GM12864 (cell line): ENCODE measurements around the gene SEMA4C.

Source experiments
- DNase-seq: peaks from one replicate; pipeline ENCODE4 v3.0.0-alpha.2; 2011; ENCODE audit warnings: low read depth
- H3K4me3 ChIP-seq: 2 replicates; pipeline ENCODE4 v1.5.1; 2011; ENCODE audit warnings: mild to moderate bottlenecking, low read depth, low read length, control low read depth
- TF ChIP-seq, protein P1 (sequence below): IDR thresholded peaks from 2 replicates; pipeline ENCODE4 v1.5.1; 2011; ENCODE audit warnings: low read depth, mild to moderate bottlenecking, moderate library complexity, low read length, control low read depth, inconsistent platforms; ENCODE audit errors: missing control alignments

SEMA4C gene

DNA sequence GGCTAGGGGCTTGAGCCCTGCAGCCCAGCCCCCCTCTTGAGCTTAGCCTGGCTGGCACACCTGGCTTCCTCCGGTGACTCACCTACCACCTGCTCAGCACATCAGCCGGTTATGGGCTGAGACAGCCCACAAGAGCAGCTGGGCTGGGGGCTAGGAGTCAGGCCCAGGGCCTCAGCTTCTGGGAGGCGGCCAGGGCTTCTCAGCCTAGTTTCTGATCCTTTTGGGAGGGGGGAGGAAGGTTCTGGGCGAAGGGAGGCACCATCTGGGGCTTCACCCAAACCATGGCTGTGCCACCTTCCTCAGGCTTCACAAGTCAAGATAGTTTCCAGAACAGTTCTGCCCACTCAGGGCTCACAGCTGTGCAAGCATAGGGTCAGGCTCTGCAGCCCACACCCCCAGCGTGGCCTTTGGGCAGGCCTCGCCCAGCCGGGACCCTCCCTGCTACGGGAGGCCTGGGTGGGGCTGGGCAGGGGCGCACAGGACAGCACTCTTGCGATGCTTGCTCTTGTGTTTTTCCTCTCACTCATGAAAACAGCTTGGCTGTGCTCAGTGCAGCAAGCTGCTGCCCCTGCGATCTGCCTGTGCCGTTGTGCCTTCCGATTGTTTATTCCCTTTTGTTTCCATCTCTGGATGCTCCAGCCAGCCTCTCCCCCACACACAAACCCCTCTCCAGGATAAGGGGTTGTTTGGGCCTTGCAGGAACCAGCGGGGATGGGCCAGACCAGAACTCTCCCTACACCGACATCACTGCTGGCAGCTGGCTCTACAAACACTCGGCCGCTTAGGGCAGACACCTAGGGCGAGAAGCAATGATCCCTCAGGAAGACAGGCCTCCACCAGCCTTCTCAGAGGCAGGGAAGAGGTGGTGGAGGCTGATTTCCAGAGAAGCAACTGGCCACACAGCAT, 26.1 kb upstream of the SEMA4C start:
- TF ChIP-seq, protein P1, sequence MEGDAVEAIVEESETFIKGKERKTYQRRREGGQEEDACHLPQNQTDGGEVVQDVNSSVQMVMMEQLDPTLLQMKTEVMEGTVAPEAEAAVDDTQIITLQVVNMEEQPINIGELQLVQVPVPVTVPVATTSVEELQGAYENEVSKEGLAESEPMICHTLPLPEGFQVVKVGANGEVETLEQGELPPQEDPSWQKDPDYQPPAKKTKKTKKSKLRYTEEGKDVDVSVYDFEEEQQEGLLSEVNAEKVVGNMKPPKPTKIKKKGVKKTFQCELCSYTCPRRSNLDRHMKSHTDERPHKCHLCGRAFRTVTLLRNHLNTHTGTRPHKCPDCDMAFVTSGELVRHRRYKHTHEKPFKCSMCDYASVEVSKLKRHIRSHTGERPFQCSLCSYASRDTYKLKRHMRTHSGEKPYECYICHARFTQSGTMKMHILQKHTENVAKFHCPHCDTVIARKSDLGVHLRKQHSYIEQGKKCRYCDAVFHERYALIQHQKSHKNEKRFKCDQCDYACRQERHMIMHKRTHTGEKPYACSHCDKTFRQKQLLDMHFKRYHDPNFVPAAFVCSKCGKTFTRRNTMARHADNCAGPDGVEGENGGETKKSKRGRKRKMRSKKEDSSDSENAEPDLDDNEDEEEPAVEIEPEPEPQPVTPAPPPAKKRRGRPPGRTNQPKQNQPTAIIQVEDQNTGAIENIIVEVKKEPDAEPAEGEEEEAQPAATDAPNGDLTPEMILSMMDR, result no peak
- DNase-seq, result no peak
- no peak overlapping the region for H3K4me3 ChIP-seq

DNA sequence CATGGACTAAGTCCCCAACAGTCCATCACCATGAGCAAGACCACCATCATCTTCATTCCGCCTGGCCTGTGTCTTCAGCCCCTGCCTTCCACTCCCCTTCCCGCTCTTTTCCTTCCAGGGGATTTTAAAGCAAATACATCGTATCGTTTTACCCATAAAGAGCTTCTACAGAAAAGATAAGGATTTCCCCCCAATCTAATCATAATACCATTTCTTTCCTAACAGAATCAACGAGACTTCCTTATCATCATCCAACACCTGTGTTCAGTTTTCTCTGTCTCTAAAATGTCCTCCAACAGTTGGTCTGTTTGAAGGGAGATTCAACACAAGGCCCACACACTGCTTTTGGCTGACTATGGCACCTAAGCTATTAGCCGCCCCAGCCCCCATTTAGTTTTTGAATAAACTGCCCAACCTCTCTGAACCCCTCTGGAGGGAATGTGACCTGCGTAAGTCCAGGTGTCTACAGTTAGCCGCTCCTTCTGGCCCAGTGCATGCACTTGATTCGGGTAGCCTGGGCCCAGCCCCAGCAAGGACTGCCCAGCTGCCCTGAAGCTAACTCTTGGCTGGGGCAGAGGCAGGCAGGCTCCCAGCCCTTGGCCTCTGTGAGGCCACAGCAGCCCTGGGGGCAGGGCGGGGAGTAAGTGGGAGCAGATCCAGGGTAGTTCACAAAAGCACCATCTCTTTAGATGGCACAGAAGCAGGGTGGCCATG, 25.3 kb upstream of the SEMA4C start:
- DNase-seq, result no peak
- TF ChIP-seq, protein P1, result no peak
- no peak overlapping the region for H3K4me3 ChIP-seq

DNA sequence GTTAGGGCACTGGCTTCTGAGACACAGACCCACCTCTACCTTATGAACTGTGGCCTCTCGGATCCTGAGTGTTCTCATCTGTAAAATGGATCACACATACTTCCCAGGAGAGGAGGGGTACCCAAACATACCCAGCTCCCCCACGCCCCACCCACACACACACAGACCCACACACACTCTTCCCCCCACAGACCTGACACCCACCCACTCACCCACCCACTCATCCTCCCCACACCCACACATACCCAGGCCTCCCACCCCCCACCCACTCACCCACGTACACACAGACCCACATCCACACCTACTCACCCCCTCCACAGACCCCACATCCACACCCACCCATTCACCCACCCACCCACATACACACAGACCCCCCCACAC, 24.3 kb upstream of the SEMA4C start:
- TF ChIP-seq, protein P1, result no peak
- DNase-seq, result no peak
- no peak overlapping the region for H3K4me3 ChIP-seq

DNA sequence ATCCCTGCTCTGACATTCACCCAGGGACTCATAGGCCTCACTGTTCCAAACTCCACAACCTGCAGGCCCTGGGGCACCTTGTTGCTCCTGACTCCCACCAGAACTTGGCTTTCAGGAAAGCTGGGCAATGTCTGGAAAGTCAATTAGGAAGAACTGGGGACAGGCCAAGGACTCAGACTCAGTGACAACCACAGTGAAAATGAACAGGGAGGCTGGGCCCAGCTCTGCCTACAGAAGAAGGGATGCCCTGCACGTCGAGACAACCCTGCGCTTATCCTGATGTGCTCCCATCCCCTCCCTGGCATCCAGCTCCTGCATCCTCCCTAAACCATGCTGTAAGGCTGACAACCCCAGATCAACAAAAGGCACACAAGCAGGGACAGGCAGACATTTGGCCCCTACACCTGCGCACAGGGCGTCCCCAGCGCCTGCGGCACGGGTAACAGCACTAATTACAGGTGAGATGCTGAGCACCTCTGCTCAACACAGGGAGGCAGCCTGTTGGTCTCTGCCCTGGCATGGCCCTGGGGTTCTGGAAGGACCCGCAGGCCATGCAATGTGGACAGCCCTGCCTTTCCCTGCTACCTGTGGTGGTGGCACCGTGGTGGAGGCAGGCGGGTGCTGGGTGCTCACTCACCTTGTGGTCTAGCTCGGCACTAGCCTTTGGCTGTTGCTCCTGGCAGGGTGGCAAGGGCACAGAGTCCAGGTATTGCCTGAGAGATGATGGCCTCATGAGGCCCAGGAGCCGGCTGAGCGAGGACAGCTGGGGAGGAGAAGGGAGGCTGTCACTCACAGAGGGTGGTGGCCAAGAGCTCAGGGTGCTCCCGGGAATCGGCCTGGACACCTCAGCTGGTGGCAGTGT, 23.6 kb upstream of the SEMA4C start:
- no peak for DNase-seq
- TF ChIP-seq, protein P1, result no peak
- no peak overlapping the region for H3K4me3 ChIP-seq

DNA sequence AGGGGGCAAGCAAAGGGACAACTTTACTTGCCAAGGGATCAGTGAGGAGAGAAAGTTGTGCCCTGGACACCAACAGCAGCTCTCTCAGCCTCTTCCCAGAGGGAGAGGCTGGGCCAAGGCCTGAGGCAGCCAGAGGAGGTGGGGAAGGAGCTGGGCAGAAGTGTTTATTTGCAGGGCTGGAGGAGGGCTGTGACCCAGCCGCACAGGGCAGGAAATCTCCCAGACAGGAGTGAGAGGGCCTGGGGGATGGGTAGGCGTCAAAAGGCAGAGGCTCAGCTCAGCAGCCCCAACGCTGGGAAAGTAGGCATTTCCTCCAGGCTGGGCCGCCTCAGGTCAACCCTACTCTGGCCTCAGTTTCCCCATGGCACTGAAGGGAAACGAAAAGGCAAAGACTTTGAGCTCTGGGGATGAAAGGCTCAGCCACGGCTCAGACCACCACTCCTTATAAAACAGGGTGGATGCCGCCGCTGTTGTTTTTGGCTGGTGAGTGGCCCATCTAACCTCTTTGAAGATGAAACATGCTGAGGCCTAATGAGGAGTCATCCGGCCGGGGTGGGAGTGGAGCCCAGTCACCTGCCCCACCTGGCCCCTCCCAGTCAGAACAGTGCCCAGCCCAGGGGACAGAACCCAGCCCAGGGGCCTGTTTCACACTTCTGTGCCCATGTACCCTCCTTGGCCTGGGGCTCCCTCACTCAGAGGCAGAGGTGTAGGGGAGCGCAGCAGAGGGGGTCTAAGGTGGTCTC, 21.9 kb upstream of the SEMA4C start:
- TF ChIP-seq, protein P1, result no peak
- no peak overlapping the region for H3K4me3 ChIP-seq
- no peak for DNase-seq

DNA sequence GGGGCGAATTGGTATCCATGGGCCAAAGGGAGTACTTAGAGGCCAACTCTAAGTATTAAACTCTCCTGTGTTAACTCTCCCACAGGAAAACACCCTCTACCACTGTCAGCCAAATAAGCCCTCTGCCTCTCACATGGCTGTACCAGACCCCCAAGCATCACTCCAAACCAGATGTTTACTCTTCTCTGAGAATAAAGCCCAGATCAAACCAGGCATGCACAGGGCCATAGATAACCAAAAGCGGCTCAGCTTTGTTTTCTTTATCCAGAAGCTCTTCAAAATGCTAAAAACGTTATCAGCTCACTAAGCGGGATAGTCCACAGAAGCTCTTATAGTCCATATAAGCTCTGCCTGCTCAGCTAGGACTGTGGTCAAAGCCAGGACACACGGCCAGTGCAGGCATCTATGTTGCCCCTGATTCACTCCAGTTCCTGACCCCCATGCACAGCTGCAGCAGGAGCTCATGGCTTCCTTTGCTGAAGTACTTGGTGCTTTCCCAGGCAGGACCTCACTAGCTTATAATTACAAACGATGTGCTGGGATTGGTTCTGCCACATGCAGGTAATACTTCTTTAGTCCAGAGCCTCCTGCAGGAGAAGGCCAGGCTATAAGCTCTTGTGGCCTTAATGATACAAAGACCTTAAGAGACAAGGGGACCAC, 21.0 kb upstream of the SEMA4C start:
- no peak overlapping the region for H3K4me3 ChIP-seq
- no peak for DNase-seq
- TF ChIP-seq, protein P1, result no peak
